Small intestine (tissue), 16 donors: ENCODE data around the gene HSPB8. TPM values are rescaled to one million over a fixed set of nuclear protein-coding genes. Genes with fewer than 3 reads are reported as not detected.

Experiments used
- DNase-seq, 2 donors: peaks; one replicate each; pipeline versions ENCODE4 v3.0.0 to v3.0.0-alpha.2; 2013
- FAIRE-seq: peaks from 2 replicates; lab custom pipeline; 2012; peaks lifted over from hg19 to GRCh38; lab: Jason Lieb, UNC
- H3K27ac ChIP-seq, 3 donors: one replicate each; pipeline ENCODE4 v1.5.1; 2013; ENCODE audit warnings: low read length in 2 of 3, mild to moderate bottlenecking in 2 of 3, control low read depth in 1 of 3, inconsistent platforms in 1 of 3, low read depth in 1 of 3, moderate library complexity in 1 of 3
- H3K27me3 ChIP-seq, 3 donors: one replicate each; pipeline ENCODE4 v1.6.1; 2013; ENCODE audit warnings: low read length in 3 of 3, inconsistent platforms in 1 of 3; ENCODE audit not compliant: control insufficient read depth in 3 of 3, insufficient read depth in 3 of 3
- H3K36me3 ChIP-seq, 3 donors: one replicate each; pipeline ENCODE4 v1.6.1; 2013; ENCODE audit warnings: low read length in 3 of 3, inconsistent platforms in 1 of 3, low read depth in 1 of 3, mild to moderate bottlenecking in 1 of 3, moderate library complexity in 1 of 3; ENCODE audit not compliant: control insufficient read depth in 3 of 3, insufficient read depth in 2 of 3
- H3K4me1 ChIP-seq, 3 donors: one replicate each; pipeline ENCODE4 v1.6.1; 2013; ENCODE audit warnings: low read length in 2 of 3, inconsistent platforms in 1 of 3, low read depth in 1 of 3, mild to moderate bottlenecking in 1 of 3, moderate library complexity in 1 of 3; ENCODE audit not compliant: control insufficient read depth in 3 of 3, insufficient read depth in 2 of 3
- H3K4me3 ChIP-seq, 3 donors: one replicate each; pipeline ENCODE4 v1.5.1; 2013; ENCODE audit warnings: low read length in 3 of 3, control low read depth in 1 of 3, inconsistent platforms in 1 of 3, low read depth in 1 of 3, mild to moderate bottlenecking in 1 of 3, moderate library complexity in 1 of 3
- H3K9me3 ChIP-seq, 2 donors: one replicate each; pipeline ENCODE4 v1.6.1; 2013; ENCODE audit warnings: low read depth in 1 of 2, low read length in 1 of 2; ENCODE audit not compliant: control insufficient read depth in 2 of 2, insufficient read depth in 1 of 2
- WGBS, 3 donors: extraction: QIAGEN DNeasy Blood & Tissue Kit; methylation state at CpG; one replicate each; pipeline ENCODE4 v1.1.7; 2013; 5-methylcytosine and 5-hydroxymethylcytosine counted together
- long read RNA-seq, 10 donors: transcript quantifications; one replicate each; lab custom pipeline, GENCODE V29; 2026
- polyA plus RNA-seq, 4 donors: library from polyadenylated mRNA; stranded (reverse) in 3 of 4; unstranded in 1 of 4; fragments of 200-250 nt in 3 of 4; fragments of 120-200 nt in 1 of 4; gene quantifications; one replicate each; pipeline versions ENCODE4 v1.2.1 to v1.2.3, GENCODE V29; 2013
- donor health status: healthy with polysubstance abuse.
- donor health status: control.
- donor health status: control.
- donor health status: Bipolar disorder and iron deficiency.
- donor health status: healthy.

Gene HSPB8, protein sequence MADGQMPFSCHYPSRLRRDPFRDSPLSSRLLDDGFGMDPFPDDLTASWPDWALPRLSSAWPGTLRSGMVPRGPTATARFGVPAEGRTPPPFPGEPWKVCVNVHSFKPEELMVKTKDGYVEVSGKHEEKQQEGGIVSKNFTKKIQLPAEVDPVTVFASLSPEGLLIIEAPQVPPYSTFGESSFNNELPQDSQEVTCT
- polyA plus RNA-seq = 10 to 100 TPM in 1 of 4 donors, 1 to 10 TPM in 3; 1.0 to 12.9 (median 4.0) TPM
- long read RNA-seq, donor 1, partial matches to known transcripts = 0 of 2 reads
- long read RNA-seq, donor 1, other reads (novel, unspliced or antisense) = 0 of 2 reads
- long read RNA-seq, donor 2, partial matches to known transcripts = 0 of 1 reads
- long read RNA-seq, donor 2, other reads (novel, unspliced or antisense) = 0 of 1 reads
- long read RNA-seq, donor 3 = 0 reads
- long read RNA-seq, donor 4 = 0 reads
- long read RNA-seq, donor 5, partial matches to known transcripts = 0 of 4 reads
- long read RNA-seq, donor 5, other reads (novel, unspliced or antisense) = 0 of 4 reads
- long read RNA-seq, donor 6, partial matches to known transcripts = 0 of 1 reads
- long read RNA-seq, donor 6, other reads (novel, unspliced or antisense) = 0 of 1 reads
- long read RNA-seq, donor 7 = 0 reads
- long read RNA-seq, donor 8, transcript HSPB8-201 (3 exons, 2,152 nt) = major isoform, 5 of 5 reads
- long read RNA-seq, donor 8, partial matches to known transcripts = 0 of 5 reads
- long read RNA-seq, donor 8, other reads (novel, unspliced or antisense) = 0 of 5 reads
- long read RNA-seq, donor 9, partial matches to known transcripts = 0 of 1 reads
- long read RNA-seq, donor 9, other reads (novel, unspliced or antisense) = 0 of 1 reads
- long read RNA-seq, donor 10, transcript HSPB8-201 (3 exons, 2,152 nt) = major isoform, 9 of 9 reads
- long read RNA-seq, donor 10, partial matches to known transcripts = 0 of 9 reads
- long read RNA-seq, donor 10, other reads (novel, unspliced or antisense) = 0 of 9 reads

- 7 to 18% (median 17%) methylated on average over 32 to 33 of the region's 33 CpGs for WGBS, 3 donors
- FAIRE-seq (no peak), DNase-seq (peak in 1 of 2 donors; percentile 10)
- H3K27me3 ChIP-seq = peaks cover 0 to 14% (median 0%) of the 10 kb centered on the region in 3 donors
- H3K27ac ChIP-seq = peak within 1 kb of the TSS in 2 of 3 donors; percentile 38 to 78
- H3K4me1 ChIP-seq = no peaks in the 10 kb centered on the region
- H3K9me3 ChIP-seq = no peaks in the 10 kb centered on the region
- no peaks in the 10 kb centered on the region for H3K36me3 ChIP-seq
- peak within 1 kb of the TSS in 2 of 3 donors; percentile 20 to 36 for H3K4me3 ChIP-seq
Measured at GRCh38 chr12:119178544-119179334, at the start of gene HSPB8. HSPB8 (plus strand) TSS chr12:119178931; CDS start chr12:119179313, 382 bp downstream.

- Histone ChIP-seq H3K4me3 (no peak overlapping the region), H3K27me3 (no peaks in the 10 kb centered on the region), H3K27ac (no peak overlapping the region), H3K36me3 (no peaks in the 10 kb centered on the region), H3K4me1 (no peaks in the 10 kb centered on the region), H3K9me3 (peaks cover 0 to 11% of the 10 kb centered on the region in 2 donors)
- 76 to 80% (median 78%) methylated on average over 3 of the region's 3 CpGs for WGBS, 3 donors
- DNase-seq (no peak), FAIRE-seq (no peak)
Measured at GRCh38 chr12:119129827-119130434, 48.8 kb upstream of the HSPB8 start.

- Histone ChIP-seq H3K27me3 (no peaks in the 10 kb centered on the region), H3K36me3 (no peaks in the 10 kb centered on the region), H3K9me3 (peaks cover 0 to 11% of the 10 kb centered on the region in 2 donors), H3K27ac (no peak overlapping the region), H3K4me1 (no peaks in the 10 kb centered on the region), H3K4me3 (no peak overlapping the region)
- no peak for DNase-seq
- 82 to 91% (median 90%) methylated on average over 7 to 10 of the region's 10 CpGs for WGBS, 3 donors
- no peak for FAIRE-seq
Measured at GRCh38 chr12:119130523-119130922, 48.2 kb upstream of the HSPB8 start.

- FAIRE-seq (no peak), DNase-seq (no peak)
- Histone ChIP-seq H3K27ac (no peak overlapping the region), H3K36me3 (no peaks in the 10 kb centered on the region), H3K4me1 (no peaks in the 10 kb centered on the region), H3K27me3 (no peaks in the 10 kb centered on the region), H3K9me3 (peaks cover 0 to 11% of the 10 kb centered on the region in 2 donors), H3K4me3 (no peak overlapping the region)
- 72 to 84% (median 72%) methylated on average over 3 of the region's 3 CpGs for WGBS, 3 donors
Measured at GRCh38 chr12:119134284-119135072, 44.3 kb upstream of the HSPB8 start.

- no peak for FAIRE-seq
- 76 to 82% (median 80%) methylated on average over 4 of the region's 4 CpGs for WGBS, 3 donors
Measured at GRCh38 chr12:119136811-119137410, 41.8 kb upstream of the HSPB8 start.

DNA sequence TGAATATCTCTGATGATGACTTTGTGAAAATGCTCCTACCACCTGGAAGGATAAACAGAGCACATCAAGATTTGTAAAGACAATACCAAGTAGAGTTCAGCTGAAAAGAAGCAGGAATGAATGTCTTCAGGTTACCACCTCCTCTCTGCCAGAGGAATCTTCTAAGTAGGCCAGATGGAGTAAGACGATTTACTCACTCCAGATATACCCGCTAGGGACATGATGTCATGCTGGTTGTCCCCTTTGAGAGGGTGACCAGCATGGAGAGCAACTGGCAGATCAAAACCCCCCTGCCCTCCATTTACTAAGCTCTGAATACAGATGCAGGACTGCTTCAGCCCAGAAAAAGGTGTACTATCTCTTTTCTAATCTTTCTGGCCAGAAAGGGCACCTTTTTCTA lies 39.3 kb upstream of the HSPB8 start:
- DNase-seq (no peak), FAIRE-seq (no peak)
- peaks cover 0 to 2% of the 10 kb centered on the region in 2 donors for H3K9me3 ChIP-seq

More at GRCh38 chr12:119136811-119137410, 41.8 kb upstream of the HSPB8 start:
- Histone ChIP-seq H3K9me3 (peaks cover 0 to 9% of the 10 kb centered on the region in 2 donors), H3K36me3 (no peaks in the 10 kb centered on the region), H3K27me3 (no peaks in the 10 kb centered on the region), H3K27ac (no peak overlapping the region), H3K4me1 (no peaks in the 10 kb centered on the region), H3K4me3 (no peak overlapping the region)
- no peak for DNase-seq

DNA sequence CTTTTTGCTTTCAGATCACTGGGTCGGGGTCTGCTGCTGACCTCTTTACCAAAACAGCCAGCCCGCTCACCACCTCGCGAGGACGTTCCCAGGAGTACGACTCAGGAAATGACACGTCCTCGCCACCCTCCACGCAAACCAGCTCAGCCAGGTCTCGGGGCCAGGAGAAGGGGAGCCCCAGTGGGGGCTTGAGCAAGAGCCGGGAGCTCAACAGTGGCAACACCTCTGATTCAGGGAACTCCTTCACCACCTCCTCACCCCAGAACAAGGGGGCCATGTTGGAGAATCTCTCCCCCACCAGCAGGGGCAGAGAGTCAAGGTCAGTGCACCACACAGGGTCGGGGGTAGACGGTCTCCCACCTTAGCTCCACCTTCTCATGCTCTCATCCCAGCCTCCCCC lies 33.4 kb upstream of the HSPB8 start:
- no peaks in the 10 kb centered on the region for H3K36me3 ChIP-seq
- H3K9me3 ChIP-seq = no peaks in the 10 kb centered on the region
- FAIRE-seq = no peak
- no peak for DNase-seq
- no peaks in the 10 kb centered on the region for H3K4me1 ChIP-seq
- WGBS, 3 donors = 53 to 78% (median 65%) methylated on average over 13 of the region's 13 CpGs
- H3K27ac ChIP-seq = no peak overlapping the region
- H3K4me3 ChIP-seq = no peak overlapping the region
- H3K27me3 ChIP-seq = peaks cover 0 to 2% (median 0%) of the 10 kb centered on the region in 3 donors

More for the DNA sequence above, 39.3 kb upstream of the HSPB8 start:
- Histone ChIP-seq H3K27me3 (peaks cover 0 to 2% (median 0%) of the 10 kb centered on the region in 3 donors), H3K4me1 (no peaks in the 10 kb centered on the region), H3K36me3 (no peaks in the 10 kb centered on the region), H3K27ac (no peak overlapping the region), H3K4me3 (no peak overlapping the region)
- WGBS, 3 donors = 75 to 80% (median 78%) methylated on average over 2 of the region's 2 CpGs
